GM12801 (cell line): ENCODE data around the gene DSN1.

ENCODE experiments used
- CTCF ChIP-seq: IDR thresholded peaks from one replicate; pipeline ENCODE4 v1.5.1; 2011; ENCODE audit warnings: control low read depth; ENCODE audit not compliant: insufficient read length; ENCODE audit errors: extremely low read depth

Gene DSN1

GRCh38 chr20:36802326-36803222 lies 29.0 kb upstream of the DSN1 start:
- TF ChIP-seq CTCF, result no peak

- no peak for TF ChIP-seq CTCF
Observed at GRCh38 chr20:36800410-36800809, 26.8 kb upstream of the DSN1 start.

- no peak for TF ChIP-seq CTCF
Observed at GRCh38 chr20:36796875-36797274, 23.3 kb upstream of the DSN1 start.

- no peak for TF ChIP-seq CTCF
Observed at GRCh38 chr20:36796117-36796516, 22.6 kb upstream of the DSN1 start.

GRCh38 chr20:36795691-36796090 lies 22.1 kb upstream of the DSN1 start:
- TF ChIP-seq CTCF, result no peak

- no peak for TF ChIP-seq CTCF
Observed at GRCh38 chr20:36794116-36794474, 20.5 kb upstream of the DSN1 start.

- TF ChIP-seq CTCF, result no peak
Observed at GRCh38 chr20:36793294-36794115, 19.9 kb upstream of the DSN1 start.
